HepG2 (cell line): ENCODE results near the gene PPAN. TPM values are rescaled to one million over a fixed set of nuclear protein-coding genes. Genes with fewer than 3 reads are reported as not detected.

Source experiments
- ATRX ChIP-seq: sonication (generic); formaldehyde crosslinking; IDR thresholded peaks from 2 replicates; pipeline ENCODE4 v1.4.0; 2020; ENCODE audit warnings: missing genetic modification reagents, borderline replicate concordance
- HDAC6 ChIP-seq: fragments of 200-600 bp; sonication (generic); IDR thresholded peaks from 2 replicates; pipeline ENCODE4 v1.7.0; 2017; ENCODE audit warnings: mild to moderate bottlenecking, antibody characterized with exemption, low read length, low read depth
- MYC ChIP-seq: sonication (generic); formaldehyde crosslinking; IDR thresholded peaks from 2 replicates; pipeline ENCODE4 v1.9.0; 2021; ENCODE audit warnings: missing genetic modification reagents, borderline replicate concordance
- NFE2L1 ChIP-seq: sonication (generic); formaldehyde crosslinking; IDR thresholded peaks from 2 replicates; pipeline ENCODE4 v1.4.0; 2020; ENCODE audit warnings: missing genetic modification reagents, mild to moderate bottlenecking, borderline replicate concordance
- NFYB ChIP-seq: sonication (generic); formaldehyde crosslinking; IDR thresholded peaks from 2 replicates; pipeline ENCODE4 v1.4.0; 2020; ENCODE audit warnings: missing genetic modification reagents
- REPIN1 ChIP-seq: sonication (generic); formaldehyde crosslinking; IDR thresholded peaks from 2 replicates; pipeline ENCODE4 v1.8.0; 2022; ENCODE audit warnings: missing genetic modification reagents, low read depth, mild to moderate bottlenecking, borderline replicate concordance
- TBL1XR1 ChIP-seq: fragments of 150-350 bp; IDR thresholded peaks from 2 replicates; pipeline ENCODE4 v1.6.1; 2014; ENCODE audit warnings: borderline replicate concordance, low read length; ENCODE audit not compliant: partially characterized antibody
- TSC22D2 ChIP-seq: sonication (generic); formaldehyde crosslinking; IDR thresholded peaks from 2 replicates; pipeline ENCODE4 v1.5.1; 2020; ENCODE audit warnings: missing genetic modification reagents, mild to moderate bottlenecking, borderline replicate concordance
- ZBTB1 ChIP-seq: sonication (generic); formaldehyde crosslinking; IDR thresholded peaks from 2 replicates; pipeline ENCODE4 v1.4.0; 2020; ENCODE audit warnings: missing genetic modification reagents, borderline replicate concordance
- ZEB1 ChIP-seq: IDR thresholded peaks from 2 replicates; pipeline ENCODE4 v1.6.1; 2012; ENCODE audit warnings: mild to moderate bottlenecking, low read depth, inconsistent platforms; ENCODE audit not compliant: insufficient replicate concordance
- ZFP1 ChIP-seq: IDR thresholded peaks from 2 replicates; pipeline ENCODE4 v1.6.1; 2016
- ZNF274 ChIP-seq: sonication (generic); formaldehyde crosslinking; IDR thresholded peaks from 2 replicates; pipeline ENCODE4 v1.5.1; 2020; ENCODE audit warnings: mild to moderate bottlenecking, missing genetic modification reagents
- ZNF33A ChIP-seq: sonication (generic); formaldehyde crosslinking; IDR thresholded peaks from 2 replicates; pipeline ENCODE4 v1.5.1; 2020; ENCODE audit warnings: missing genetic modification reagents, mild to moderate bottlenecking, moderate library complexity, borderline replicate concordance
- ZNF441 ChIP-seq: sonication (generic); formaldehyde crosslinking; IDR thresholded peaks from 2 replicates; pipeline ENCODE4 v1.7.0; 2021; ENCODE audit warnings: missing genetic modification reagents, borderline replicate concordance
- ZNF570 ChIP-seq: sonication (generic); formaldehyde crosslinking; IDR thresholded peaks from 2 replicates; pipeline ENCODE4 v1.4.0; 2020; ENCODE audit warnings: mild to moderate bottlenecking, missing genetic modification reagents, borderline replicate concordance
- ZNF672 ChIP-seq: sonication (generic); formaldehyde crosslinking; IDR thresholded peaks from 2 replicates; pipeline ENCODE4 v1.8.1; 2022; ENCODE audit warnings: missing genetic modification reagents
- ZZZ3 ChIP-seq: sonication (generic); formaldehyde crosslinking; IDR thresholded peaks from 2 replicates; pipeline ENCODE4 v1.4.0; 2020; ENCODE audit warnings: missing genetic modification reagents, mild to moderate bottlenecking, borderline replicate concordance
- polyA plus RNA-seq, 8 experiments: library from polyadenylated mRNA; depleted of rRNA in 3 of 8; stranded (reverse) in 7 of 8; unstranded in 1 of 8; fragments of >200 nt; fragmentation: Illumina TruSeq in 4 of 8; extraction: Trizol in 4 of 8; gene quantifications; 2 replicates each; pipeline versions ENCODE4 v1.2.1 to v1.2.3, GENCODE V29; 2011 to 2016; ENCODE audit warnings: low read depth in 4 of 8, missing spikeins in 1 of 8, mixed read lengths in 1 of 8; ENCODE audit not compliant: insufficient read depth in 1 of 8
- total RNA-seq, 5 experiments: library from RNA; depleted of rRNA; stranded (reverse); fragments of >200 nt; fragmentation: Illumina TruSeq; extraction: Trizol; gene quantifications; 2 replicates each; pipeline ENCODE4 v1.2.3, GENCODE V29; 2016; ENCODE audit warnings: low read depth in 1 of 5
- TF ChIP-seq, protein P1 (sequence below): sonication (generic); formaldehyde crosslinking; IDR thresholded peaks from 2 replicates; pipeline ENCODE4 v1.4.0; 2020; ENCODE audit warnings: missing genetic modification reagents, mild to moderate bottlenecking, borderline replicate concordance
- TF ChIP-seq, protein P2 (sequence below): sonication (generic); formaldehyde crosslinking; IDR thresholded peaks from 2 replicates; pipeline ENCODE4 v1.4.0; 2020; ENCODE audit warnings: missing genetic modification reagents
- TF ChIP-seq, protein P3 (sequence below): sonication (generic); IDR thresholded peaks from 2 replicates; pipeline ENCODE4 v1.6.1; 2016; ENCODE audit warnings: low read depth, borderline replicate concordance
- TF ChIP-seq, protein P4 (sequence below): sonication (generic); formaldehyde crosslinking; IDR thresholded peaks from 2 replicates; pipeline ENCODE4 v1.4.0; 2020; ENCODE audit warnings: missing genetic modification reagents

The PPAN gene
- total and polyA plus RNA-seq, 2 of the 13 experiments (the other 11 are each of a cell fraction or from before 2014, with no cell fraction given) = 36.2 to 41.9 TPM

DNA sequence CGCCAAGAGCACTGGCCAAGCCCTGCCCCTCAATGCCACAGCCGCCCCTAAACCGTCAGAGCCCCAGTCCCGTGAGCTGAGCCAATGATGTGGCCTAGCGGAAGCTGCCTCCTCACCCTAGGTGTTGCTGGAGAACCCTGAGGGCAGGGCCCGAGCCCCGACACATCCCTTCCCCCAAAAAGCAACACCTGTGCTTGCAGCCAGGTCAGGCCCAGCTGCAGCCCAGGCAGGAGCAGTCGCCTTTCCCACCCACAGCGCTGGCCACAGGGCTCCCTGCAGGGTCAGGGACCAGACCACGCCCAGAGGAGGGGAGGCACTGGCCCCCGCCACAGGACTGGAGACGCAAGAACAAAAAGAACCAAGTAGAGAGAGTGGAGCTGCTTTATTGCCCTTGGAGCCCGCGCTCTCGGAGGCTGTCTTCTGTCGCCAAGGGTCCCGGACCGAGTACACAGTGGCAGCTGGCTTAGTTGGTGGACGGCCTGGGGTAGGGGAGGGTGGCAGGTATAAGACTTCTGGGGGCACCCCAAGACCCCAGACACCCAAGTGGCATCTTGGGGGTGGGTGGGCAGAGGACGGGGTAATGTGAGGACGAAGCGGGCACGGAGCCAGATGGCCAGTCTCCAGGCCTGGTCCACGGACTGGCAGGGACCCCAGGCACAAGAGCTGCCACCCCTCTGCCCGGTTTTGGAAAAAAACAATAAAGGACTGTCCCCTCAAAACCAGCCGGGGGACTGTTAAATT, 8.7 kb downstream of the PPAN start (continued):
- TF ChIP-seq, protein P1, sequence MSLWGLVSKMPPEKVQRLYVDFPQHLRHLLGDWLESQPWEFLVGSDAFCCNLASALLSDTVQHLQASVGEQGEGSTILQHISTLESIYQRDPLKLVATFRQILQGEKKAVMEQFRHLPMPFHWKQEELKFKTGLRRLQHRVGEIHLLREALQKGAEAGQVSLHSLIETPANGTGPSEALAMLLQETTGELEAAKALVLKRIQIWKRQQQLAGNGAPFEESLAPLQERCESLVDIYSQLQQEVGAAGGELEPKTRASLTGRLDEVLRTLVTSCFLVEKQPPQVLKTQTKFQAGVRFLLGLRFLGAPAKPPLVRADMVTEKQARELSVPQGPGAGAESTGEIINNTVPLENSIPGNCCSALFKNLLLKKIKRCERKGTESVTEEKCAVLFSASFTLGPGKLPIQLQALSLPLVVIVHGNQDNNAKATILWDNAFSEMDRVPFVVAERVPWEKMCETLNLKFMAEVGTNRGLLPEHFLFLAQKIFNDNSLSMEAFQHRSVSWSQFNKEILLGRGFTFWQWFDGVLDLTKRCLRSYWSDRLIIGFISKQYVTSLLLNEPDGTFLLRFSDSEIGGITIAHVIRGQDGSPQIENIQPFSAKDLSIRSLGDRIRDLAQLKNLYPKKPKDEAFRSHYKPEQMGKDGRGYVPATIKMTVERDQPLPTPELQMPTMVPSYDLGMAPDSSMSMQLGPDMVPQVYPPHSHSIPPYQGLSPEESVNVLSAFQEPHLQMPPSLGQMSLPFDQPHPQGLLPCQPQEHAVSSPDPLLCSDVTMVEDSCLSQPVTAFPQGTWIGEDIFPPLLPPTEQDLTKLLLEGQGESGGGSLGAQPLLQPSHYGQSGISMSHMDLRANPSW = no peak
- TF ChIP-seq ZFP1 (no peak), ZNF570 (CRISPR knock-in tag) (no peak), ZNF274 (CRISPR knock-in tag) (no peak), ZZZ3 (CRISPR knock-in tag) (no peak), ZNF441 (CRISPR knock-in tag) (no peak), HDAC6 (no peak), ZEB1 (no peak), ZNF33A (no peak), ZBTB1 (CRISPR knock-in tag) (no peak), NFE2L1 (CRISPR knock-in tag) (no peak), MYC (CRISPR knock-in tag) (no peak), TSC22D2 (no peak), REPIN1 (CRISPR knock-in tag) (no peak), ZNF672 (CRISPR knock-in tag) (no peak), NFYB (no peak), ATRX (CRISPR knock-in tag) (no peak), TBL1XR1 (no peak)
- TF ChIP-seq, protein P2, sequence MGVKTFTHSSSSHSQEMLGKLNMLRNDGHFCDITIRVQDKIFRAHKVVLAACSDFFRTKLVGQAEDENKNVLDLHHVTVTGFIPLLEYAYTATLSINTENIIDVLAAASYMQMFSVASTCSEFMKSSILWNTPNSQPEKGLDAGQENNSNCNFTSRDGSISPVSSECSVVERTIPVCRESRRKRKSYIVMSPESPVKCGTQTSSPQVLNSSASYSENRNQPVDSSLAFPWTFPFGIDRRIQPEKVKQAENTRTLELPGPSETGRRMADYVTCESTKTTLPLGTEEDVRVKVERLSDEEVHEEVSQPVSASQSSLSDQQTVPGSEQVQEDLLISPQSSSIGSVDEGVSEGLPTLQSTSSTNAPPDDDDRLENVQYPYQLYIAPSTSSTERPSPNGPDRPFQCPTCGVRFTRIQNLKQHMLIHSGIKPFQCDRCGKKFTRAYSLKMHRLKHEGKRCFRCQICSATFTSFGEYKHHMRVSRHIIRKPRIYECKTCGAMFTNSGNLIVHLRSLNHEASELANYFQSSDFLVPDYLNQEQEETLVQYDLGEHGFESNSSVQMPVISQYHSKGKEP = no peak
- TF ChIP-seq, protein P3, sequence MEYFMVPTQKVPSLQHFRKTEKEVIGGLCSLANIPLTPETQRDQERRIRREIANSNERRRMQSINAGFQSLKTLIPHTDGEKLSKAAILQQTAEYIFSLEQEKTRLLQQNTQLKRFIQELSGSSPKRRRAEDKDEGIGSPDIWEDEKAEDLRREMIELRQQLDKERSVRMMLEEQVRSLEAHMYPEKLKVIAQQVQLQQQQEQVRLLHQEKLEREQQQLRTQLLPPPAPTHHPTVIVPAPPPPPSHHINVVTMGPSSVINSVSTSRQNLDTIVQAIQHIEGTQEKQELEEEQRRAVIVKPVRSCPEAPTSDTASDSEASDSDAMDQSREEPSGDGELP = no peak
- TF ChIP-seq, protein P4, sequence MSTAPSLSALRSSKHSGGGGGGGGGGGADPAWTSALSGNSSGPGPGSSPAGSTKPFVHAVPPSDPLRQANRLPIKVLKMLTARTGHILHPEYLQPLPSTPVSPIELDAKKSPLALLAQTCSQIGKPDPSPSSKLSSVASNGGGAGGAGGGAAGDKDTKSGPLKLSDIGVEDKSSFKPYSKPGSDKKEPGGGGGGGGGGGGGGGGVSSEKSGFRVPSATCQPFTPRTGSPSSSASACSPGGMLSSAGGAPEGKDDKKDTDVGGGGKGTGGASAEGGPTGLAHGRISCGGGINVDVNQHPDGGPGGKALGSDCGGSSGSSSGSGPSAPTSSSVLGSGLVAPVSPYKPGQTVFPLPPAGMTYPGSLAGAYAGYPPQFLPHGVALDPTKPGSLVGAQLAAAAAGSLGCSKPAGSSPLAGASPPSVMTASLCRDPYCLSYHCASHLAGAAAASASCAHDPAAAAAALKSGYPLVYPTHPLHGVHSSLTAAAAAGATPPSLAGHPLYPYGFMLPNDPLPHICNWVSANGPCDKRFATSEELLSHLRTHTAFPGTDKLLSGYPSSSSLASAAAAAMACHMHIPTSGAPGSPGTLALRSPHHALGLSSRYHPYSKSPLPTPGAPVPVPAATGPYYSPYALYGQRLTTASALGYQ (CRISPR knock-in tag) = no peak
